GM19467 (cell line): ENCODE measurements around the gene OSBPL2.

Experiments
- ATAC-seq: cut with Tn5 transposase; IDR thresholded peaks from one replicate; pipeline ENCODE4 v1.9.1; 2021; ENCODE audit warnings: mild to moderate bottlenecking, moderate library complexity; ENCODE audit not compliant: unreplicated experiment

Gene OSBPL2

DNA sequence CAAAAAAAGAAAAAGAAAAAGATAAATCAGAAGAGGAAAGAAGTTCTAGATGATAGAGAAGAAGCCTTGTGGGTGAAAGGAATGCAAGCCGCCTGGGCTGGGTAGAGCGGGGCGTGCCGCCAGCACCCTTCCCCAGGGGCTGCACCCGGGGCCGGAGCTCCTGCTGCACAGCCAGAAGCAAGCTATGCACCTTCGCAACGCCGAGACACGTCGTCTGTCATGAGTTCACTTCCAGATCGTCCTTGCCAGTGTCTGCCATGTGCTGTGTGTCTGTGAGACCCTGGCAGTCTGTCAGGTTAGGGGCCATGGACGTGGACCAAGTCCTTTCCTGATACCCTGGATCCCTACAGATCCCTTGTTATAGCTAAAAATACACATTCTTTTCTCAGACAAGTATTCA lies 38.9 kb downstream of the OSBPL2 start:
- ATAC-seq = no peak

DNA sequence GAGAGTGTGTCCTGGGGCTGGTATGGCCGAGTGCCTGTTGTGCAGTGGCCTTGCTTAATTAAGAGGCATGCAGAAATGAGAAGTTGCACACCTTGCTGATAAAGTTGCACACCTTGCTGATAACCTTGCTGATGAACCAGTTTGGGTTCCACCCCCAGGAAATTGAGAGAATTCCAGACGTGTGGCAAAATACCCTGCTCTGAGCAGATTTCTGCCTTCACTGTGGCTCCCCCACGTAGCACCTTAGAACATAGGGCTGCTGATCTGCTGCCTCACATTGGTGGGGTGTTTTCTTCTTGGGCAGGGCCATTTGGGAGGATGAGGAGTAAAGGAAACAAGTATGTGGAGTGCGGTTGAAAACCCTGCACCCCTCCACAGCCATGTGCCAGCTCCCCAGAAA lies 42.0 kb downstream of the OSBPL2 start:
- ATAC-seq = no peak

DNA sequence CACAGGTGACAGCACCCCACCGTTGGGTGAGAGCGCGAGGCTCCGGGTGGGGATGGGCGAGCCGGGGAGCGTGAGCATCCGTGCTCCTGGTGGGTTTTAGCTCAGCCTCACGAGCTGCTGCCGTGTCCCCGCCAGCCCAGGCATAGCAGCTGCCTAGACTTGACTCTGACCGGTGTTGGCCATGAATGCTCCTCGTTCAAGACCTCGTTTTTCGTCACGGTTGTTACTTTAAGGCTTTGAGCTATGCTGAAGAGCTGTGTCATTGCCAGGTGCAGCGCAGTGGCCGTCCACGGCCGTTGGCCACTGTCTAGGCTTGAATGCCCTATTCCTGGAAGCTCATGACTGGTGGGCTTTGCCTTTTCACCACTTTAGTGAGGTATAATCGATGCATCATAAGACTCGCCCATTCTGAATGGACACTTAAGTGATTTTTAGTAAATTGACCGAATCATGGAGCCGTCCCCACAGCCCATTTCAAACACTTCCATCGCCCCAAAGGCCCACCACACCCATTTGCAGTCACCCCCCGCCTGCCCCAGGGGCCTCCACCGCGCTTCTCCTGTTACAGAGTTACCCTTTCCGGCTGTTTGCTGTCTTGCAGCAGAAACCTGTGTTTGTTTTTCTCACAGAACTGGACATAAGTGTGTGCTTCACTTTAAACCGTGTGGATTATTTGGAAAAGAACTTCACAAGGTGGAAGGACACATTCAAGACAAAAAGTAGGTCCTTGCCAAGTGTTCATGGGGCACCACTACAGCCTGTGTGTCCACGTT lies 43.0 kb downstream of the OSBPL2 start:
- no peak for ATAC-seq

DNA sequence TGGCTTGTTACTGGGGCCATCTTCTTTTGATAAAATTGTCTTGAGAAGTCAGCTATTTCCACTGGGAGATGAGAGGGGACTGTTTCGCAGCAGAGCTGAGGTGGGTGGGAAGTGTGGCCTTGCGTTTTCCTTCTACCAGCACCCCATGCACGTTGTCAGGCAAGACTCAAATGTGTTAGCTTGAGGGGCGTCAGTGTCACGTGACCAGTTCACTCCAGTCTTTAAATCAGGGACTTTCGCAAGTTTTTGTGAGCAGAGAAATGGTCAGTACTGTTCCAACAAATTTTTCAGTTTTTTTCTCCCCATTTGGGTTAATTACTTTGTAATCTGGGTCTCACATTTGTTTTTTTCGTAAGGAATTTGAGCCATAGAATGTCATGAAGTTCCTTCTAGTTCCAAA lies 43.8 kb downstream of the OSBPL2 start:
- no peak for ATAC-seq

- no peak for ATAC-seq
Observed at GRCh38 chr20:62282877-62283503, 44.7 kb downstream of the OSBPL2 start.

DNA sequence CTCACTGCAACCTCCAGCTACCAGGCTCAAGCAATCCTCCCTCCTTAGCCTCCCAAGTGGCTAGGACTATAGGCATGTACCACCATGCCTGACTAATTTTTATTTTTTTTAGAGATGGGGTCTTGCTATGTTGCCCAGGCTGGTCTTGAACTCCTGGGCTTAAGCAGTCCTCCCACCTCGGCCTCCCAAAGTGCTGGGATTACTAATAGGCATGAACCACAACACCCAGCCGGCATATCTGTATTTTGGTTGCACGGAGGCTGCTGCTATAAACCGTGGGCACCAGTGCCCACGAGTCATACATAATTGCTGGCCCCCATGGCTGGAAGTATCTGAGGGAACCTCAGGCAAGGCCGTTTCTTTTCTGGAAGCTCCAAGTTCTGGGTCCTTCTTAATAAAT lies 46.1 kb downstream of the OSBPL2 start:
- ATAC-seq = no peak

GRCh38 chr20:62285151-62285550 lies 46.8 kb downstream of the OSBPL2 start:
- ATAC-seq = no peak

- ATAC-seq = no peak
Observed at GRCh38 chr20:62285722-62286121, 47.4 kb downstream of the OSBPL2 start.

DNA sequence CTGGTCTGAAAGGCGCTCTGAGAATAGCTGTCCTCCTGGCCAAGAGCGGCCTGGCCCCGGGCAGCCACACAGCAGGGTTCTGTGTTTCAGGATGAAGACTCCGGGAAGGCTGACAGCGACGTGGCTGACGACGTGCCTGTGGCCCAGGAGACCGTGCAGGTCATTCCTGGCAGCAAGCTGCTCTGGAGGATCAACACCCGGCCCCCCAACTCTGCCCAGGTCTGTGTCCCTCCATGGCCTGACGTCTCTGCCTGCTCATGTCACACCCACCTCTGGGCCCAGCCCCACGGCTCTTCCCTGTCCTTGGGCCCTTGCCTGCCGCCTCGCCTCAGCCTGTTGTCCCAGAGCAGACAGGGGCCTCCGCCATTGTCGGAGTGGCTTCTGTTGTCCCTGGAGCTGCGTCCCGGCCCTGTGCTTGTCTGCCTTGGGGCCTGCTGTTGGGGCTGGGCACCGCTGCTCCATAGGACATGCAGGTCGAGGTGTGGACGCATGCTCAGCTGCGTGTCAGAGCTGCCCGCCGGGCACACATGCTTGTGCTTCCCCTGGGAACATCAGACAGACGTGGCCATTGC lies 48.3 kb downstream of the OSBPL2 start:
- no peak for ATAC-seq

DNA sequence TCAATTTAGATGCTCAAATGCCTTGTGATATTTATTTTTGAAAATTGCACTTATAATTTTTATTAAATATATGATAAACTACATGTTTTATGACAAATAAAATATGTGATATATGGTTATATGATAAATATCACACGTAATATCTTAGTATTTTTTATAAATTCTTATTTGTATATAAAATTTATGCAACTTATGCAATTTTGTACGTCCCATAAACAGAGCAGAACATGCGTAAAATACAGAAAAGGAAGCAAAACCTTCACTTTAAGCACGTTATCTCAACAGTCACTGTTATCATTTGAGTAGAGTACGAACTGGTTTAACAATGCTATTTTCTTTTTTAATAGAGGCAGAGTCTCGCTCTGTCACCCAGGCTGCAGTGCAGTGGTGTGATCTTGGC lies 48.8 kb downstream of the OSBPL2 start:
- ATAC-seq = no peak

DNA sequence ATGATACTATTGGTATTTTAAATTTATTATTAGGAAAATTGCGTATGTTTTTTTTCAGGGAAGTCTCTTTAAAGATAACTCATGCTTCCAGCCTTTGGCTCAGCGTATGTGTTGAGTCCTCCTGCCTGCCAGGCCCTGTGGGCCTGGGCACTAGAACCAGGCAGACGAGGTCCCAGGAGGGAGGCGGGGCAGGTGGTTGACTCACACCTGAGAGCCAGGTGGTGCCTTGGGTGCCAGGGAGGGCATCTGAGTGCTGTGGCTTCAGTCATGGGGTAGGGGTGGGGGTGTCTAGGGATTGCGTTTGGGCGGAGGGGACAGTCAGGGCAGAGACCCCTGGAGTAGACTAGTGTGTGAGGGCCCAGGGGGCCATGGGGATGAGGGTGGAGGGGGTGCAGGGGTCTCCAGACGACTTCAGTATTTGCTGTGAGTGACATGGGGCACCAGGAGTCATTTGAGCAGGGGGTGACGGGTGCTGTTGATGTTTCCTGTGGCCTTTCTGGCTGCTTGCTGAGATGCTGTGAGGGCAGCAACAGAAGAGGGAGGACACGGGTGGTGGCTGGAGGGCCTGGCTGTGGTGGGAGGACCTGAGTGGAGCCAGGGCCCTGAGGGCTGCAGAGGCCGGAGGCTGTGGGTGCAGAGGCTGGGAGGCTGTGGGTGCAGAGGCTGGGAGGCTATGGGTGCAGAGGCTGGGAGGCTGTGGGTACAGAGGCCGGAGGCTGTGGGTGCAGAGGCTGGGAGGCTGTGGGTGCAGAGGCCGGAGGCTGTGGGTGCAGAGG lies 49.6 kb downstream of the OSBPL2 start:
- no peak for ATAC-seq

DNA sequence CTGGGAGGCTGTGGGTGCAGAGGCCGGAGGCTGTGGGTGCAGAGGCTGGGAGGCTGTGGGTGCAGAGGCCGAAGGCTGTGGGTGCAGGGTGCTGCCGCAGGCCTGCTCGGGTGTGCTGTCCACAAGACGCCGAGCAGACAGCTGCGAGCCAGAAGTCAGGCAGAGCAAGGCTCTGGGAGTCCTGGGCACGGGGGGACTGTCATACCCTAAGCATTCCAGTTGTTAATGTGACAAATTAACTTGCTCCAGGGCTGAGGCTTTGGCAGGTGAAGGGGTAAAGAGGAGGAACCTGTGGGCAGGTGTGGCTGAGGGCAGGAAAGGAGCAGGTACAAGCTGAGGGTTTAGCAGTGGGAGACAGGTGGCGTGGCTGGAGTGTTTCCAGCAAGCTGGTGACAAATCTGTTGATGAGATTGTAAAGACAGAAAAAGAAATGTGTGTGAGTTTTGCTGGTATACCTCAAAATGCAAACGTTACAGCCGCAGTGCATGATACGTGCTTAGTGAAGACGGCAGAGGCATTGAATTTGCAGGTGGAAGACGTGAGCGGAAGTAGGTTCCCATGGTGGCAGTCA lies 50.3 kb downstream of the OSBPL2 start:
- ATAC-seq = no peak

GRCh38 chr20:62289131-62289530 lies 50.8 kb downstream of the OSBPL2 start:
- no peak for ATAC-seq

GRCh38 chr20:62289898-62290297 lies 51.6 kb downstream of the OSBPL2 start:
- ATAC-seq = no peak

DNA sequence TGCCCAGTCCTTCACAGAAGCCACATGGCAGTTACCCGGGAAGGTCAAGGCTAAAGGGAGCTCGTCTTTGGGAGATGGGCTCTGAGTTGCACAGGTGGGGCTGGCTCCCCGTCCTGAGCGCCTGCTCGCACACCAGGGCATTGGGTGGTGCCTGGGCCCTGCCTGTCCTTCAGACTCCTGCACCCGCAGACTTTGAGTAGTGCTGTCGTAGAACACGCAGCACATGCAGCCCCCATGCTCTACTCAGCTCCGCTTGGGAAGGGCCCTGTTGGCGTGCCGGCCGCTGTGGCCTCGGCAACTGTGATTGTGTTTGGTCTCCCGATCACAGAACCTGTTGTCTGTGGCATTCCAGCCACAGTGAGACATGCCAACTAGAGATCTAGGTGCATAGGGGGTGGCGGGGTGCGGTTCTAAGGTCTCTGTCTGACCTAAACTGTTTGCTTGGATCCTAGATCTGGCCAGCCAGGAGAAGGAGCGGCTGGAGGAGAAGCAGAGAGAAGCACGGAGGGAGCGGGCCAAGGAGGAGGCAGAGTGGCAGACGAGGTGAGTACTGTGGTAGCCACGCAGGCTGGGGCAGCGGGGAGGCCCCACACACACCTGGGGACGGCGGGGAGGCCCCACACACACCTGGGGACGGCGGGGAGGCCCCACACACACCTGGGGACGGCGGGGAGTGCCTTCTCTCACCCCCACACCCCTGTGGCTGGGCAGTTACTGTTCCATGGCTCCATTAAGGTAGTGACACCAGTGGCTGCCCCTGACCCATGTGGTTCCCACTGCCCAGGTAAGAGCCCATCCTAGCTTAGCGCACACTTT lies 53.1 kb downstream of the OSBPL2 start:
- no peak for ATAC-seq

- no peak for ATAC-seq
Observed at GRCh38 chr20:62292108-62292507, 53.8 kb downstream of the OSBPL2 start.

DNA sequence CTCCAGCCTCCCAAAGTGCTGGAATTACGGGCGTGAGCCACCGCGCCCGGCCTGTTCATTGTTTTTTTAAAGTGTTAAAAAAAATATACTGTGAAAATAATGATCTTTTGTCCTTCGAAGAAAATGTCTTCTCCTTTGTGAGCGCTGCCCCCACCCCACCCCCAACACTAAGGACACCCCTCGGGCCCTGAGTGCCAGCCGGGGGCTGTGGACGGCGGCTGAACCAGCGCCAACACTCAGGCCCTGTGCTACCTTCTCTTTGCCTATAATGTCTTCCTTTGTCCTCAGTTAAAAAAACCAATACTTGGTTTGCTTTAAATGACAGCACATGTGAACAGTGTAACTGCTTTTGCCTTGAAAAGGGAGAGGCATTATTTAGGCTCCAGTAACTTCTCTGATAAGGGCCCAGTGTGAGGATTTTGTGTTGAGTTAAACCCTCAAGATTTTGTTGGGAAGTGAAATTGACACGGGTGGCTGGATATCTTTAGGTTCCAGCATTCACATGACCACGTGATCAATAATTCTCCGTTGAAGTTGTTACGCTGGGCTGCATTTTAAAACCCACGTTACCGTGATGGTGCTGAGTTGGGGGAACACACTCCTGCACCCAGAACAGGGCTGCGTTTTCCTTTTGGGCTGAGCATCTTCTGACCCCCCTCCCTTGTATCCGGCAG lies 54.9 kb downstream of the OSBPL2 start:
- no peak for ATAC-seq

GRCh38 chr20:62293946-62294345 lies 55.6 kb downstream of the OSBPL2 start:
- ATAC-seq = no peak

DNA sequence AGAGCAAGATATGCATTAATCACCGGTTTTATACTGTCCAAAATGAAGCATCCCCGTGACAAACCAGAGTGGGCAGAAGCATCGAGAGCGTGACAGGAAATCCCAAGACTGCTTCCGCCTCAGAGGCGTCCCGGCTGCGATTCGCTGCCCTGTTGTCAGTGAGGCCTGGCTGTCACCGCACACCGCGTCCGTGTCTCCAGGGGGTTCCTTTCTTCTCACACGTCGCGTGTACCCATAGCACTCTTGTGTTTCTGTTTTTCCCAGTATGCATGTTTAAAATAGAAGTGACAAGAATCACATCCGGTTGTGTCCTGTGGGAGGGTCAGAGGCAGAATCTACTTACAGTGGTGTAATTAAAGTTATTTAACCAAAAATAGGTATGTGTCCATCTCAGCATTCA lies 56.2 kb downstream of the OSBPL2 start:
- no peak for ATAC-seq
